NCI-H2171 treated with DMSO at 0.1 percent for 48 hours (cell line): Measurements from ENCODE around the gene TBC1D14.

Experiments used
- DNase-seq: peaks from one replicate; lab custom pipeline; 2025; lab: John Stamatoyannopoulos, UW

The TBC1D14 gene

GRCh38 chr4:7044137-7044930 is 134.7 kb downstream of the TBC1D14 start:
- DNase-seq = no peak

DNA sequence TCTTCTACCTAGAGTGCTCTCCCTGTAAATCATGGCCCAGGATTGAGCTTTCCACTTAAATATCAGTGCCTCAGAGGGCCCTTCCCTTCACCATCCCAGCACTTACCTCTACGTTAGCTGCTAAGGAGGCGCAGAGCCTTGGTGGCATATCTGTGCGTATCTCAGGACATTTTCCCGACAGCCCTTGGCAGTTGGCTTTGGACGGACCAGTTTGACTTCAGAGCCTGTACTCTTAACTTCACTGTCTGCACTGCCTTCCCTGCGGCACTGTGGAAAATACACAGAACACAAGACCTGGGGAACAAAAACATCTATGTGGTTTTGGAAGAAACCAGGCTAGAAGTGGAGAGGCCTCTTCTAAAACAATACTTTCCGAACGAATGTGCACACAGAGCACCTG is 135.9 kb downstream of the TBC1D14 start:
- DNase-seq = no peak

DNA sequence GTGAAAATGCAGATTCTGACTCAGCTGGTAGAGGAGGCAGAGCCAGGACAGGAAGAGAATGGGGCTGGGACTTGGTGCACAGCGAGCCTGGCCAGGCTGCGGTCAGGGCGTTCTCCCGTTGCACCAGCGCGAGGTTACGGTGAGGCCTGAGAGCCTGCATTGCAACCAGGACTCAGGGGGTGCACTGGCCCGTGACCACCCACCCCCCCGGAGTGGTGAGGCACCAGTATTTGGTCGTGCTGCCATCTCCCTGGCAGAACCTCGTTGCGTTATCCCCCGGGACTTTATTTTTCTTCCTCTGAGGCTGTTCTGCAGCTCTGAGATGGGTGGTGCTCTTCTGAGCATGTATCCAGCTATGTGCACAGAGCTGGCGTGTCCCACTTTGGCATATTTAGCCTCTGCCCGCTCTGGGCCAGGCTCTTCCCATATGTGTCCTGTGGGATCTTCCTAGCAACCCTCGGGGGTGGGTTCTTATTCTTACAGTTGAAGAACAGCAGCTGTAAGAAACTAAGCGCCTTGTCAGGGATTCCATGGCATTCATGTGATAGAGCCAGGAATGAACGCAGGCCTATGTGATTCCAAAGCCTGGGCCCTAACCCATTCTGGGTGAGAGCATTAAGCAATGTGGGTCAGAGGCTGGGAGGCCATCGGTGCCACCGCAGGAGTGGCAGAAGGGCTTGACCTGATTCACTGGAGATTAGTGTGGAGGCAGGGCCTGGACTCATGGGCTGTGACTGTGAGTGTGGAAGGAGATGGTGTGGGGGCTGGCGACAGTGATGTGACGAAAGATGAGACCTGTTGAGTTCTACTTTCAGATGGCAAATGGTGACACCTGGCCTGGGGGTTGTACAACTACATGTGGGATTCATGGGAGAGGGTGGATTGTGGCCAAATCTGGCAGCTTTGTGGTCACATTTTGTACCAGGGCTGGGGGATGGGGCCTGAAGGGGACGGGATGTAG is 136.6 kb downstream of the TBC1D14 start:
- no peak for DNase-seq

- no peak for DNase-seq
Observed at GRCh38 chr4:7046971-7047370, 137.3 kb downstream of the TBC1D14 start.

GRCh38 chr4:7048642-7049041 is 139.0 kb downstream of the TBC1D14 start:
- no peak for DNase-seq

GRCh38 chr4:7049295-7049694 is 139.7 kb downstream of the TBC1D14 start:
- DNase-seq = no peak

DNA sequence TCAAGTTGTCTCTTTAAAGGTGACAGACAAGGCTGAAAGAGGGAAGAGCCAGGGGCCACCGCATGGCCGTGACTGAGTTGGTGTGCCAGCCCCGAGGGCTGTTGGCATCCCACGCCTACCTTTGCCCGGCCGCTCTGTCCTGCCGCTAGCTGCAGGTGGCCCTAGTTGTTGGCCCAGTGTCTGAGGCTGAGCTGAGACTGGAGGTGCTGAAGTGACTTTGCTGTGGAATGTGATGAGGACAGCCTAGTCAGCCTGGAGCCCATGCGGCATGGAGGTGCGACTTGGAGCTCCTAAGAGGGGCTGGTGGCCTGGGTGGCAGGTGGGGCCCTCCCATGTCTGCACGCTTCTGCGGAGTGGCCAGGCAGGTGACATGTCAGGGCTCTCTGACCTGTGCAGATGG is 140.1 kb downstream of the TBC1D14 start:
- no peak for DNase-seq

GRCh38 chr4:7050481-7051143 is 141.0 kb downstream of the TBC1D14 start:
- no peak for DNase-seq

DNA sequence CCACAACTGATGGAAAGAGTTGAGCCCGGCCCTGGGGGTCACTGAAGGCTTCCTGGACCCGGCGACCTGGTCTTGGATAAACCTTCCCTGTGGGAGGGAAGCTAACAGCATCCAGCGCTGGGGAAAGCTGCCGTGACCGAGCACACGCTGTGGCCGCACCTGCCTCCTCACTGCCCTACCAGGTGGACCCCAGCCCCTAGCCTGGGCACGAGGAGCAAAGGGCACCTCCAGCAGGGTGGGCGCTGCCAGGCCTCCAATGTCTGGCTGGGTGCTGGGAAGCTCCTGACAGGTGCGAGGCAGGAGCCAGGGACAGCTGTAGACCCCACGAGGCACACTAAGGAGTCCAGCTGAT is 141.5 kb downstream of the TBC1D14 start:
- DNase-seq = no peak

- DNase-seq = no peak
Observed at GRCh38 chr4:7051905-7052304, 142.3 kb downstream of the TBC1D14 start.

GRCh38 chr4:7052313-7052712 is 142.7 kb downstream of the TBC1D14 start:
- DNase-seq = no peak

DNA sequence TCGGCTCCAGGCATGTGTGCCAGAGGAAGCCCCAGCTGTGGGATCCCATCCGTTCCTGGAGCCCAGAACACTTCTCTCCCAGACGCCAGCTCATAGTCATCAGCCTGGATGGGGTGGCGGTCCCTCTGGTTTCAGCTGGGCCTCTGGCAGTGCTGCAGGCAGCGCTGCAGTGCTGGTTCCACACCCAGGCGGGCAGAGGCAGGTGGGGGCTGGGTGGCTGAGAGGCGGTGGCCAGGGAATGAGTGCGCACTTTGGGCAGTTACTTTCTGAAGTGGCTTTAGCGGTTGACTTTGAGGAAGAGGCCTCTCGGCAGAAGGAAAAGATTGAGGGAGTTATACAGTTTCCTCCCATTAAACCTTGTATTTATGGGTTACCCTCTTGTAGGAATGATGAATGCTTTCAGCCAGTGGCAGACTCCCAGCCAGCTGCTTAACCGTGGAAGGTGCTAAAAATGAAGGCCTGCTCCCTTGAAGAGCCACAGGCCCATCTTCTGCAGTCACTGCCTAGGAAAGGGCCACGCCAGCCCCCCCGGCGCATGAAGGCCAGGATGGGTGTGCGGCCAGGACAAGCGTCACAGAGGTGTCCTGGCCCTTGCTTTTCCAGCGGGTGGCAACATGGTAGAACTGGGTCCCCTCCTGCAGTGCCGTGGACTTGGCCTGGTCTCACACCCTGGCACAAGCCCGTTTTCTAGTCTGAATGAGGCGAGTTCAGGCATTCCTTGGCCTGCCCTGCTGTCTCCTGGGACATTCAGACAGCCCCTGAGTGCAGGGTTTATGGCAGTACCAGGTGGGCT is 143.5 kb downstream of the TBC1D14 start:
- no peak for DNase-seq

DNA sequence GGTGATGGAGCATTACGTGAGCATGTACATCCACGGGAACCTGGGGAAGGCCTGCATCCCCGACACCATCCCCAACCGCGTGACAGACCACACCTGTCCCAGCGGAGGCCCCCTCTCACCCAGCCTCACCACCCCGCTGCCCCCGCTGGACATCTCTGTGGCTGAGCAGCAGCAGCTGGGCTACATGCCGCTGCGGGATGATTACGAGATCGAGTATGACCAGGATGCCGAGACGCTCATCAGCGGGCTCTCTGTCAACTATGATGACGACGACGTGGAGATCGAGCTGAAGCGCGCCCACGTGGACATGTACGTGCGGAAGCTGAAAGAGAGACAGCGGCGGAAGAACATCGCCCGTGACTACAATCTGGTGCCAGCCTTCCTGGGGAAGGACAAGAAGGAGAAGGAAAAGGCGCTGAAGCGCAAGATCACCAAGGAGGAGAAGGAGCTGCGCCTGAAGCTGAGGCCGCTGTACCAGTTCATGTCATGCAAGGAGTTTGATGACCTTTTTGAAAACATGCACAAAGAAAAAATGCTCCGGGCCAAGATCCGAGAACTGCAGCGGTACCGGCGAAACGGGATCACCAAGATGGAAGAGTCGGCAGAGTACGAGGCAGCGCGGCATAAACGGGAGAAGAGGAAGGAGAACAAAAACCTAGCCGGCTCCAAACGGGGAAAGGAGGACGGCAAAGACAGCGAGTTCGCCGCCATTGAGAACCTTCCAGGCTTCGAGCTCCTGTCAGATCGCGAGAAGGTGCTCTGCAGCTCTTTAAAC is 144.7 kb downstream of the TBC1D14 start:
- no peak for DNase-seq

GRCh38 chr4:7055111-7055989 is 145.7 kb downstream of the TBC1D14 start:
- no peak for DNase-seq

GRCh38 chr4:7055990-7056325 is 146.3 kb downstream of the TBC1D14 start:
- no peak for DNase-seq

DNA sequence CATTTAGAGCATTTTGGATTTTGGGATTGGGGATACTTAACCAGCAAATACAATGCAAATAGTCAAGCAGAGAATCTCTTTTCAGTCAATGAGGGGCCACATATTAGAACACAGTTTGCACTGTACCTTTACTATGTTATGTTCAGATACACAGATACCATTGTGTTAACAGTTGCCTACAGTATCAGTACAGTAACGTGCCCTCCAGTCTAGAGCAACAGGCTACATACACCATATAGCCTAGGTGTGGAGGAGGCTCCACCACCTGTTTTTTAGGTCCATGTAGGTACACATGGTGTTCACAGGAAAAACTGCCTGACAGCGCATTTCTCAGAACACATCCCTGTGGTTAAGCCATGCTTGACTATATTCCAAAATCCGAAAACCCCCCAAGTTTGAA is 149.2 kb downstream of the TBC1D14 start:
- no peak for DNase-seq

- no peak for DNase-seq
Observed at GRCh38 chr4:7059662-7060061, 150.0 kb downstream of the TBC1D14 start.

- no peak for DNase-seq
Observed at GRCh38 chr4:7060346-7061150, 150.9 kb downstream of the TBC1D14 start.

DNA sequence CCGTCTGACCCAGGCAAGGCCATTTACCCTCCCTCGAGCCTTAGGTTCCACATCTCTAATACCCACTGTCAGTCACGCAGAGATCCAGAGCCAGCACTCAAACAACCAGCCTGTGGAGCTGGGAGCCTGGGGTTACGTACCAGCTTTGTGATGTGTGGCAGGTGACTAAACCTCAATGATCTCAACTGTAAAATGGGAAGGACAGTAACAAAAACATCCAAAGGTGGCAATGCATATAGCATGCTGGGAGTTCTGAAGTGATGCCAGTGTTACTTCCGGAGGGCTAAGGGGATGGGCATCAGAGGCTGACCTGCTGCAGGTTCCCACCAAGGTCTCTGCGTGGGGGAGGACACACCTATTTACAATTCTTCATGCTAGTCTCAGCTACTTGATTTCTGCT is 152.2 kb downstream of the TBC1D14 start:
- DNase-seq = no peak
